SK-N-SH (cell line): ENCODE results near the gene CPA3. TPM values are rescaled to one million over a fixed set of nuclear protein-coding genes. Genes with fewer than 3 reads are reported as not detected.

Experiments
- CTCF ChIA-PET: fragments of 300-600, 350-600 bp; formaldehyde crosslinking; extraction: SDS; loops from one replicate; lab custom pipeline; 2021; lab: Yijun Ruan, JAX
- POLR2A ChIA-PET: fragments of 350-600 bp; sonication (Branson Sonifier 250); formaldehyde crosslinking; extraction: SDS; loops from one replicate; lab custom pipeline; 2020; ENCODE audit warnings: antibody characterized with exemption, inconsistent platforms; lab: Yijun Ruan, JAX
- DNase-seq: peaks from one replicate; pipeline ENCODE4 v3.0.0; 2012
- H2AFZ ChIP-seq: fragments of 200-600 bp; sonication (generic); 2 replicates; pipeline ENCODE4 v1.8.1; 2016; ENCODE audit warnings: antibody characterized with exemption, mild to moderate bottlenecking, low read depth
- H3F3A ChIP-seq: fragments of 200-600 bp; sonication (generic); replicated peaks from 2 replicates; pipeline ENCODE3; 2016; ENCODE audit warnings: antibody characterized with exemption, mild to moderate bottlenecking; ENCODE audit not compliant: insufficient read depth
- H3K27ac ChIP-seq, 2 experiments: fragments of 200-500 bp in 1 of 2; fragments of 200-600 bp in 1 of 2; sonication (Bioruptor generic) in 1 of 2; sonication (generic), shearing (Covaris generic) in 1 of 2; 2 replicates each; pipeline versions ENCODE4 v1.5.1 to v1.6.1; 2014 to 2016; ENCODE audit warnings: low read depth in 2 of 2, inconsistent platforms in 1 of 2, low read length in 1 of 2, mild to moderate bottlenecking in 1 of 2, mixed read lengths in 1 of 2
- H3K27me3 ChIP-seq: fragments of 200-600 bp; sonication (generic), shearing (Covaris generic); 2 replicates; pipeline ENCODE4 v1.6.1; 2016; ENCODE audit warnings: mixed run types; ENCODE audit not compliant: insufficient read depth
- H3K36me3 ChIP-seq, 2 experiments: fragments of 200-500 bp in 1 of 2; fragments of 200-600 bp in 1 of 2; sonication (Bioruptor generic) in 1 of 2; sonication (generic) in 1 of 2; replicated peaks in 1 of 2; 2 replicates each; pipeline versions ENCODE3 to v1.5.1; 2014 to 2016; ENCODE audit warnings: low read length in 1 of 2, mild to moderate bottlenecking in 1 of 2; ENCODE audit not compliant: insufficient read depth in 2 of 2, control insufficient read depth in 1 of 2
- H3K4me1 ChIP-seq, 2 experiments: fragments of 200-500 bp in 1 of 2; fragments of 200-600 bp in 1 of 2; sonication (Bioruptor generic) in 1 of 2; sonication (generic), shearing (Covaris generic) in 1 of 2; 2 replicates each; pipeline versions ENCODE4 v1.5.1 to v1.6.1; 2014 to 2016; ENCODE audit warnings: low read depth in 1 of 2, low read length in 1 of 2, mixed run types in 1 of 2; ENCODE audit not compliant: insufficient read depth in 2 of 2, control insufficient read depth in 1 of 2
- H3K4me2 ChIP-seq: fragments of 200-600 bp; sonication (generic), shearing (Covaris generic); 2 replicates; pipeline ENCODE4 v1.6.1; 2017; ENCODE audit warnings: mixed run types
- H3K4me3 ChIP-seq, 2 experiments: fragments of 200-500 bp in 1 of 2; fragments of 200-600 bp in 1 of 2; sonication (Bioruptor generic) in 1 of 2; sonication (generic), shearing (Covaris generic) in 1 of 2; 2 replicates each; pipeline versions ENCODE4 v1.5.1 to v1.8.1; 2014 to 2016; ENCODE audit warnings: low read depth in 2 of 2, inconsistent platforms in 1 of 2, low read length in 1 of 2, mild to moderate bottlenecking in 1 of 2, mixed read lengths in 1 of 2, moderate library complexity in 1 of 2
- H3K79me2 ChIP-seq: fragments of 200-600 bp; sonication (generic); 2 replicates; pipeline ENCODE4 v1.8.1; 2017; ENCODE audit warnings: mild to moderate bottlenecking; ENCODE audit not compliant: insufficient read depth
- H3K9ac ChIP-seq: fragments of 200-600 bp; sonication (generic); 2 replicates; pipeline ENCODE4 v1.6.1; 2017; ENCODE audit warnings: mixed run types
- H3K9me2 ChIP-seq: fragments of 200-600 bp; sonication (generic); 2 replicates; pipeline ENCODE4 v1.6.1; 2017; ENCODE audit warnings: mixed run types
- H3K9me3 ChIP-seq: fragments of 200-600 bp; sonication (generic); 2 replicates; pipeline ENCODE4 v1.6.1; 2017; ENCODE audit warnings: mixed run types, mild to moderate bottlenecking, moderate library complexity
- H4K20me1 ChIP-seq: fragments of 200-600 bp; sonication (generic); 2 replicates; pipeline ENCODE4 v1.6.1; 2017; ENCODE audit warnings: mild to moderate bottlenecking, mixed run types; ENCODE audit not compliant: insufficient read depth
- CHD2 ChIP-seq: fragments of 150-350 bp; IDR thresholded peaks from 2 replicates; pipeline ENCODE4 v1.6.1; 2018; ENCODE audit warnings: low read length; ENCODE audit not compliant: partially characterized antibody
- EZH2phosphoT487 ChIP-seq: fragments of 200-600 bp; sonication (generic); IDR thresholded peaks from 2 replicates; pipeline ENCODE4 v1.6.1; 2017; ENCODE audit warnings: low read depth, mixed run types, mild to moderate bottlenecking, antibody characterized with exemption, moderate library complexity, borderline replicate concordance
- FOSL2 ChIP-seq: IDR thresholded peaks from 2 replicates; pipeline ENCODE4 v1.4.0; 2012; ENCODE audit warnings: low read depth, mild to moderate bottlenecking, moderate library complexity, borderline replicate concordance
- FOXM1 ChIP-seq: IDR thresholded peaks from 2 replicates; pipeline ENCODE4 v1.4.0; 2012; ENCODE audit warnings: low read depth, mild to moderate bottlenecking
- GATA2 ChIP-seq: sonication (generic); formaldehyde crosslinking; IDR thresholded peaks from 2 replicates; pipeline ENCODE4 v1.5.0; 2020; ENCODE audit warnings: mild to moderate bottlenecking, missing genetic modification reagents
- MXI1 ChIP-seq: IDR thresholded peaks from 2 replicates; pipeline ENCODE4 v1.6.1; 2012; ENCODE audit warnings: mild to moderate bottlenecking, low read depth, low read length, improper control_type of control experiment
- NFIC ChIP-seq: IDR thresholded peaks from 2 replicates; pipeline ENCODE4 v1.4.0; 2012; ENCODE audit warnings: borderline replicate concordance
- POLR2AphosphoS5 ChIP-seq: IDR thresholded peaks from 2 replicates; pipeline ENCODE4 v1.6.1; 2012; ENCODE audit warnings: low read depth, low read length
- RAD21 ChIP-seq: IDR thresholded peaks from 2 replicates; pipeline ENCODE4 v1.6.1; 2012; ENCODE audit warnings: mild to moderate bottlenecking, low read length
- RCOR1 ChIP-seq: fragments of 150-350 bp; IDR thresholded peaks from 2 replicates; pipeline ENCODE4 v1.6.1; 2017; ENCODE audit warnings: antibody characterized with exemption, low read length
- TCF12 ChIP-seq: IDR thresholded peaks from 2 replicates; pipeline ENCODE4 v1.4.0; 2012
- TEAD4 ChIP-seq: IDR thresholded peaks from 2 replicates; pipeline ENCODE4 v1.4.0; 2012; ENCODE audit warnings: mild to moderate bottlenecking, borderline replicate concordance; ENCODE audit not compliant: insufficient read depth
- YY1 ChIP-seq: IDR thresholded peaks from 2 replicates; pipeline ENCODE4 v1.4.0; 2012; ENCODE audit warnings: low read depth, mild to moderate bottlenecking
- WGBS: methylation state at CpG from one replicate; pipeline ENCODE4 v1.1.6; 2017; ENCODE audit warnings: low lambda C conversion rate; 5-methylcytosine and 5-hydroxymethylcytosine counted together
- polyA plus RNA-seq, 3 experiments: library from polyadenylated mRNA; depleted of rRNA; stranded (reverse); fragments of >200 nt; gene quantifications; 2 replicates each; pipeline ENCODE4 v1.2.3, GENCODE V29; 2012
- TF ChIP-seq, protein P1 (sequence below): IDR thresholded peaks from 2 replicates; pipeline ENCODE4 v1.4.0; 2012; ENCODE audit warnings: low read depth, borderline replicate concordance
- TF ChIP-seq, protein P2 (sequence below): IDR thresholded peaks from 2 replicates; pipeline ENCODE4 v1.4.0; 2012; ENCODE audit warnings: low read depth

CPA3 gene
- polyA plus RNA-seq, 1 of the 3 experiments (the other 2 are of a cell fraction): not detected

DNA sequence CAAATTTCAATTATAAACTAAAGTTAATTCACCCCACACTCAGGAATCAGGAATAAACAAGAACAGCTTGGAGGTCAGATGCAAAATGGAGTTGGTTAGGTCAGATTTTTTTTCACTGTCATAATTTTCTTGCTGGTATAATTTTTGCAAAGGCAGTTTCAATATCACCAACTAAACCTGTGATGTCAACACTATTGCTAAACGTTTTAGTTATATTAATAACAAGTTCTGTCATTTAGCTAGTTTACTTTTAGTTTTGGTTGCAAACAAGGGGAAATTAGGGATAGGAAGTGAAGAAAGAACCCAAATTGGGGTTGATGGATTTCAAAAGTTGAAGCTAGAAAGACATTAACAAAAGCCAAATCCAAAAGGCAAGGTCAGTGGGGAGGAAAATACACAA lies 42.1 kb upstream of the CPA3 start:
- H3K9me3 ChIP-seq: no peaks in the 10 kb centered on the region
- H3K27ac ChIP-seq: no peak overlapping the region
- H3F3A ChIP-seq: no peaks in the 10 kb centered on the region
- 14% methylated on average over 1 of the region's 1 CpG for WGBS
- no peaks in the 10 kb centered on the region for H3K36me3 ChIP-seq
- H3K79me2 ChIP-seq: no peaks in the 10 kb centered on the region
- no peaks in the 10 kb centered on the region for H3K27me3 ChIP-seq
- no peaks in the 10 kb centered on the region for H3K9me2 ChIP-seq
- TF ChIP-seq YY1: no peak
- no peak for TF ChIP-seq POLR2AphosphoS5
- TF ChIP-seq RCOR1: no peak
- TF ChIP-seq GATA2 (CRISPR knock-in tag): no peak
- TF ChIP-seq, all 33 proteins: peak for 0
- Histone ChIP-seq H3K4me3 (no peak overlapping the region), H2AFZ (no peak overlapping the region), H3K4me1 (no peaks in the 10 kb centered on the region), H3K9ac (no peak overlapping the region), H3K4me2 (no peak overlapping the region), H4K20me1 (no peaks in the 10 kb centered on the region)
- POLR2A ChIA-PET: no interaction called here
- DNase-seq: no peak
- CTCF ChIA-PET: interaction anchor here (1.3 kb wide), 1 partner anchor 9 kb away, joined by 5 read pairs; no protein-coding TSS in a partner anchor

DNA sequence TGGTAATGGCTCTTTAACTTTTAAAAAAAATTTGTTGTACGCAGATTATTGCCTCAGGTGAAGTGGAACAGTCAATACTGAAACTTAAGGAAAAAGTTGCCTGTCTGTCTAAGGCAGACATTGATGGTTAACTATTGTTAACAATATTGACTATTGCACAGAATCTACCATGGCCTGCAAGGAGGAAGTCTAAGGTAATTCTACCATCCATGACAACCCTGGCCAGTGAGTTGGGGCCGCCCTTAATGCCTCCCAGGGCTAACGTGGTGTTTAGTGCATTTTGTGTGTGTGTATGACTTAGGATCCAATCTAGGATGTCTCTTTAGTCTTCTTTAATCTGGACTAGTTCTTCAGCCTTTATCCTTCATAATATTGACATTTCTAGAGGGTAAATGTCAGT lies 39.6 kb upstream of the CPA3 start:
- DNase-seq: no peak
- no peak overlapping the region for H3K4me3 ChIP-seq
- H3K9me2 ChIP-seq: no peaks in the 10 kb centered on the region
- no peaks in the 10 kb centered on the region for H3K9me3 ChIP-seq
- H3K36me3 ChIP-seq: no peaks in the 10 kb centered on the region
- TF ChIP-seq TCF12: no peak
- TF ChIP-seq TEAD4: no peak
- no peak for TF ChIP-seq CHD2
- no peak for TF ChIP-seq FOSL2
- no peak for TF ChIP-seq RAD21
- TF ChIP-seq EZH2phosphoT487: no peak
- TF ChIP-seq, protein P1, sequence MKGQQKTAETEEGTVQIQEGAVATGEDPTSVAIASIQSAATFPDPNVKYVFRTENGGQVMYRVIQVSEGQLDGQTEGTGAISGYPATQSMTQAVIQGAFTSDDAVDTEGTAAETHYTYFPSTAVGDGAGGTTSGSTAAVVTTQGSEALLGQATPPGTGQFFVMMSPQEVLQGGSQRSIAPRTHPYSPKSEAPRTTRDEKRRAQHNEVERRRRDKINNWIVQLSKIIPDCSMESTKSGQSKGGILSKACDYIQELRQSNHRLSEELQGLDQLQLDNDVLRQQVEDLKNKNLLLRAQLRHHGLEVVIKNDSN: no peak
- no peak for TF ChIP-seq GATA2 (CRISPR knock-in tag)
- TF ChIP-seq, protein P2, sequence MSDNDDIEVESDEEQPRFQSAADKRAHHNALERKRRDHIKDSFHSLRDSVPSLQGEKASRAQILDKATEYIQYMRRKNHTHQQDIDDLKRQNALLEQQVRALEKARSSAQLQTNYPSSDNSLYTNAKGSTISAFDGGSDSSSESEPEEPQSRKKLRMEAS: no peak
- TF ChIP-seq YY1: no peak
- no peak for TF ChIP-seq NFIC
- TF ChIP-seq FOXM1: no peak
- TF ChIP-seq MXI1: no peak
- TF ChIP-seq, all 33 proteins: peak for 0
- Histone ChIP-seq H3K4me2 (no peak overlapping the region), H3K27me3 (no peaks in the 10 kb centered on the region), H3K79me2 (no peaks in the 10 kb centered on the region), H3K27ac (no peak overlapping the region), H2AFZ (no peak overlapping the region), H3K4me1 (no peaks in the 10 kb centered on the region), H4K20me1 (no peaks in the 10 kb centered on the region), H3K9ac (no peak overlapping the region), H3F3A (no peaks in the 10 kb centered on the region)
- ChIA-PET CTCF (no interaction called here), POLR2A (no interaction called here)
- WGBS: 28% methylated on average over 3 of the region's 3 CpGs
